SIG-M5 treated with dmso at 0.1 percent for 504 hours (cell line): ENCODE measurements around the gene MIPOL1.
"Not testable (repeated sequence)": the region's sequence is repeated elsewhere in the genome, so short reads cannot be mapped to it uniquely, and the experiment has no call there.

ENCODE experiments used
- DNase-seq: peaks from one replicate; lab custom pipeline; 2025; ENCODE audit not compliant: unreplicated experiment; lab: John Stamatoyannopoulos, UW

MIPOL1 gene

GRCh38 chr14:37279818-37280217 lies 82.1 kb downstream of the MIPOL1 start:
- DNase-seq = no peak

- DNase-seq = no peak
These were observed 87.0 kb downstream of the MIPOL1 start for GRCh38 chr14:37284760-37285159.

DNA sequence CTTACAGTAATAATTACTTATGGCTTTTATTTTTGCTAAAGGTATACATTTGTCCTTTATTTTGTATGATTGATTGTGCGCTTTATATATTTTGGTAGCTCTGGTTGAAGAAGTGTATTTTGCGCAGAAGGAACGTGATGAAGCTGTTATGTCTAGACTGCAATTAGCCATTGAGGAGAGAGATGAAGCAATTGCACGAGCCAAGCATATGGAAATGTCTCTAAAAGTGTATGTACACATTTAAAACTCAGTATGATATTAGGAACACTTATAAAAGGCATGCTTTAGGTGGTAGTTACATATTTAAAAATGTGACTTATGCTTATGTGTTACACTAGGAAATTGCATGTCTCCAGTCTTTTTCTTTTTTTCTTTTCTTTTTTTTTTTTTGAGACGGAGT lies 87.5 kb downstream of the MIPOL1 start:
- DNase-seq = no peak

GRCh38 chr14:37289688-37290087 lies 92.0 kb downstream of the MIPOL1 start:
- DNase-seq = no peak

DNA sequence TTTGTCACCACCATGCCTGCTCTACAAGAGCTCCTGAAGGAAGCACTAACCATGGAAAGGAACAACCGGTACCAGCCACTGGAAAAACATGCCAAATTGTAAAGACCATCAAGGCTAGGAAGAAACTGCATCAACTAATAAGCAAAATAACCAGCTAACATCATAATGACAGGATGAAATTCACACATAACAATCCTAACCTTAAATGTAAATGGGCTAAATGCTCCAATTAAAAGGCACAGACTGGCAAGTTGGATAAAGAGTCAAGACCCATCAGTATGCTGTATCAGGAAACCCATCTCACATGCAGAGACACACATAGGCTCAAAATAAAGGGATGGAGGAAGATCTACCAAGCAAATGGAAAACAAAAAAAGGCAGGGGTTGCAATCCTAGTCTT lies 97.5 kb downstream of the MIPOL1 start:
- not testable (repeated sequence) for DNase-seq

- DNase-seq = no peak
These were observed 113.5 kb downstream of the MIPOL1 start for GRCh38 chr14:37311252-37311651.

DNA sequence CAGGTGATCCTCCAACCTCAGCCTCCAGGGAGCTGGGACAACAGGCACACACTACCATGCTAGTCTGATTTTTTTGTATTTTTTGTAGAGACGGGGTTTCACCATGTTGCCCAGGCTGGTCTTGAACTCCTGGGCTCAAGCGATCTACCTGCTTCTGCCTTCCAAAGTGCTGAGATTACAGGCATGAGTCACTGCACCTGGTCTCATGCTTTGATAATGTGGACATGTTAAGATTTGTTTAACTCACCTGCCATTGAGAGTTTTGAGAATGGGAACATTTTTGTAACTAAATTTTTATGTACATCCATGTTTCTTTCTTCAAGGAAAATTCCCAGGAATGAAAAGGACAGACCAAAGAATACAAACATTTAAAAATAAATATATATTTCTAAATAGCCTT lies 121.2 kb downstream of the MIPOL1 start:
- no peak for DNase-seq

DNA sequence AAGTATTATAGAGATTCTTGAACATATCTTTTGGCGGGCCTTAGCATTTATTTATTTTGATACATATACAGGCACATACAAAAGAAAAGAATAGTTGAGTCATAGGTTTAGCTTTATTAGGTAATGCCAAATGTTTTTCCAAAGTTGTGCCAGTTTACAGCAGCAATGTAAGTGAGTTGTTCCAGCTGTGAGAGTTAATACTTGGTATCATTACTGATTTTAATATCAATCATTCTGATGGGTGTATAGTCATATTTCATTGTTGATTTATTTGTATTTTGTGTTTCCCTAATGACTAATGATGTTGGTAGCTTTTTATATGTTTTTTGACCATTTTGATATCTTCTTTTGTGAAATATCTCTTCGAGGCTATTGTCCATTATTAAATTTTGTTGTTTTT lies 122.4 kb downstream of the MIPOL1 start:
- no peak for DNase-seq

DNA sequence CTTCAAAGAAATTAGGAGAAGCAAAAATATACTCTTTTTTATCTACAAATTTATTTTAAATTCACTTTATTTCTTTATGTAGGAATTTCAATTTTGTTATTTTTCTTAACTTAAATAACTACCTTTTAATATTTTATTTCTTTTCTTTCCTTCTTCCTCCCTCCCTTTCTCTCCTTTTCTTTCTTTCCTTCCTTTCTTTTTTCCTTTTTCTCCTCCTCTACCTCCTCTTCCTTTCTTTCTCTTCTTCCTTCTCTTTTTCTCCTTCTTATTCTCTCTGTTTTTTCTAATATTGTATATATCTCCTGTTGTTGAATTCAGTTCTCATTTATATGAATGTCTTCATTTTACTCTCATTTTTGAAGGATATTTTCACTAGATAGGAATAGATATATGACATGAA lies 127.6 kb downstream of the MIPOL1 start:
- no peak for DNase-seq

GRCh38 chr14:37326434-37326833 lies 128.7 kb downstream of the MIPOL1 start:
- no peak for DNase-seq

DNA sequence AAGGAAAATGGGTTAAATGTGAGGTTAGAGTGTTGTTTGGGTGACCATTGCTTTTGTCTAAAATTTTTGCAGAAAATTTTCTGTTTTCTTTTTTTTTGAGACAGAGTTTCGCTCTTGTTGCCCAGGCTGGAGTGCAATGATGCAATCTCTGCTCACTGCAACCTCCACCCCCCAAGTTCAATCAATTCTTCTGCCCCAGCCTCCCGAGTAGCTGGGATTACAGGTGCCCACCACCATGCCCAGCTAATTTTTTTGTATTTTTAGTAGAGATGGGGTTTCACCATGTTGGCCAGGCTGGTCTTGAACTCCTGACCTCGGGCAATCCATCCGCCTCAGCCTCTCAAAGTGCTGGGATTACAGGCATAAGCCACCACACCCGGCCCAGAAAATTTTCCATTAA lies 130.2 kb downstream of the MIPOL1 start:
- DNase-seq = not testable (repeated sequence)

GRCh38 chr14:37328673-37329072 lies 130.9 kb downstream of the MIPOL1 start:
- DNase-seq = no peak

DNA sequence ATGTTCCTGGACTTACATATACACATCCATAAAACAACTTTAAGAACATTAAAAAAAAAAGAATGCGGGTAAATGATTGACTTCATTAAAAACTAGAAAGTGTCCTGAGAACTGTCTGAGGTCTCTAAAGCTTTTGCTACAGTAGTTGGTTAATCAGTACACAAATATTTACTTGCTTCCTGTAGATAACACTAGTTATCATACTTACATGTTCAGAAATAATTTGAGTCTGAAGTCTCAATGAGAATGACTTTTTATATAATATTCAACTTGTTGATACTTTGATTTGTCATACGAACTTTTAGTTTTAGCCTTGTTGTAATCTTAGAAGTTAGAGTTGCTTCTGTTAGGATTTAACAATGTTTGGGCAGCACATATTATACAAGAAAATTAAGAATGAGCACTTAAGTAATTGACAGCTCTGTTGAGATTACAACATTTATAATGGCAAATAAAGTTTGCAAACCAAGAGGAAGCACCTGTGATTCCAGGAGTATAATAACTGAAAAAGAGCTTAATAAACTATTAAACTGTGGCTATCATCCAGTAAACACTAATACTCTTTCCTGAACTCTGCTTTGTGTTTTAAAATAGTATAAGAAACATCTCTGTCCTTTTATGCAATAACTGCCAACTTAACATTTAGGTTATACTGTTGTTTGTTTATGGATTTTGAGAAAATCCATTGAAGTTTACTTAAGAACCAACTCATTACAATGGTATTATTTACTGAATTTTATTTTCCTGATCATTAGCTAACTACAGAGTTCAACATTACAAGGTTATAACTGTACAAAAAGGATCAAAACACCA lies 131.7 kb downstream of the MIPOL1 start:
- no peak for DNase-seq

DNA sequence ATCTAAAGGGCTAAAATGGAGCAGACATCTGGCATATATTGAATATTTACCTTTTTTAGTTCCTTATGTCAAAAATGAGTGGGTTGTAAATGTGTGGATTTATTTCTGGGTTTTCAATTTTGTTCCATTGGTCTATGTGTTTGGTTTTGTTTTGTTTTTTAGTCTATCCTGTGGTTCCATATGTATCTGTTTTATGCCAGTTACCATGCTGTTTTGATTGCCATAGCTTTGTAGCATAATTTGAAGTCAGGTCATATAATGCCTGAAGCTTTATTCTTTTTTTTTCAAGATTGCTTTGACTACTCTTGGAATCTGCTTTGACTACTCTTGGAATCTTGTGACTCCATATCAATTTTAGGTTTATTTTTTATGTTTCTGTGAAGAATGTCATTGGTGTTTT lies 133.2 kb downstream of the MIPOL1 start:
- DNase-seq = no peak

DNA sequence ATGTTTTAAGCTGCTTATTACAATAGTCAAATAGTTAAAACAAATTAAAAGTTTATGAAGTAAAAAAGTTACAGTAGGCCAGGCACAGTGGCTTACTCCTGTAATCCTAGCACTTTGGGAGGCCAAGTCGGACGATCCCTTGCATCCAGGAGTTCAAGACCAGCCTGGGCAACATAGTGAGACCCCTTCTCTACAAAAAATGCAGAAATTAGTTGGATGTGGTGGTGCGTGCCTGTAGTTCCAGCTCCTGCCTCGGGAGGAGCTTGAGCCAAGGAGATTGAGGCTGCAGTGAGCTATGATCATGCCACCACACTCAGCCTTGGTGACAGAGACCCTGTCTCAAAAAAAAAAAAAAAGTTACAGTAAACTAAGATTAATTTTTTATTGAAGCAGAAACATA lies 142.6 kb downstream of the MIPOL1 start:
- no peak for DNase-seq

DNA sequence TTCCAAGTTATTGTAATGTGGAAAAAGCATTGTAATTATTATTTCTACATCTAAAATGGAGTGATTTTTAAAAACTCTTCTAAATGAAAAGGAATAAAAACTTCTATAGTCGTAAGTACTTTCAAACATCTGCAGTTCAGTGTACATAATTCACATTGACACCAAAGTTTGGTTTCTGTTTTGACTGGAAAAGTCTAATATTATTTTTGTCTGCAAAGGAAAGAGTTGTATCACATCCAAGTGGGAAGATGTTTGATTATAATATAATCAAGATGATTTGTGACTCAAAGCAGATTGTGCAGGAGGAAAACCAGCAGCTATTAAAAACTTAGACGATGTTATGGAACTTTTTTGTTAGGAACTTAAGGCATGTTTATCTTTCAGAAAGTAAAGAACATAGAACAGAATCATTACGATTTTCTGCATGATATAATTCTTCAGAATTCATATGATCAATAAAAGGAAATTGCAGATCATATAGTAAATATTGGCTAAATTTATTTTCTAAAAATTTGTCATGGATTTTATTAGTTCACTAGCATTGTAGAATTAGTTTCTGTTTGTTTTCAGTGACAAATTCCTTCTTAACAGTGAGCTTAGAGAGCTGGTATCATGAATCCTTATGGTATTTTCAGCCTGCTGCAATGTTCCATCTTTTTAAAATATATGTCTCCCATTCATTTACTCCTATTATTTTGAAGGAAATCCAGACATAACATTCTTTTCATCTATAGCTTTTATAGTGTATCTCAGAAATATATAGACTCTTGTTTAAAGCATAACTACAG lies 145.8 kb downstream of the MIPOL1 start:
- no peak for DNase-seq

GRCh38 chr14:37363661-37364060 lies 165.9 kb downstream of the MIPOL1 start:
- DNase-seq = no peak

GRCh38 chr14:37369425-37369824 lies 171.7 kb downstream of the MIPOL1 start:
- no peak for DNase-seq

- DNase-seq = no peak
These were observed 177.8 kb downstream of the MIPOL1 start for GRCh38 chr14:37375566-37375965.

DNA sequence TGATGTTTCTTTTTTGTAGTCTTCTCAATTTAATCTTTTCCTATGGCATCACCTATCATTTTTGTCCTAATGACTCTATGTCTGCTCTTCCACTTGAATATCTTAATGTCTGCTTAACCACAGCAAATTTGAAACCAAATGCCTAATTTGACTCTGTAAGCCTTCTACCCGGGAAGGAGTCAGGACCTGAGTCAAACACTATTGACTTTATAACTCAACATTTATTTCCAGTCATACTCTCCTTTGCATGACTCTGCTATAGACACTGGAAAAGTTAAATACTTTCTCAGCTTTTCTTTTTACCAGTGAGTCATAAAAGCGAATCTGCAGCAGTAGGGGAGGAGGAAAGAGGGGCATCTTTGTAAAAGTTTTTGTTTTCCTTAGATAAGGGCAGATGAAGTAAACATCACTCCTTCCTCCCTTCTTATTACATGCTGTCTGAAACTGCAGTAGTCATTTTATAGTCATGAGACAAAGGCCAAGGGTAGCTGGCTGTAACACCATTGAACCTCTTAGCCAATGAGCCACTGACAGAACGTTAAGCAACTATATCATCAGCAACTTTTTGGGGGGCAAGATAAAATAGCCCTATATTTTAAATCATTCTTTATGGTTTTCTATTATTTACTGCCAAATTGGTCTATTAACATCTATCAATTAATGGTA lies 179.3 kb downstream of the MIPOL1 start:
- DNase-seq = no peak

- no peak for DNase-seq
These were observed 187.3 kb downstream of the MIPOL1 start for GRCh38 chr14:37384870-37385596.
